ENCODE results near the gene ADARB1. TPM values are rescaled to one million over a fixed set of nuclear protein-coding genes. Genes with fewer than 3 reads are reported as not detected.

The ADARB1 gene
- total and polyA plus RNA-seq, 2 experiments from 2014 or later = 4.8 to 14.8 TPM

DNA sequence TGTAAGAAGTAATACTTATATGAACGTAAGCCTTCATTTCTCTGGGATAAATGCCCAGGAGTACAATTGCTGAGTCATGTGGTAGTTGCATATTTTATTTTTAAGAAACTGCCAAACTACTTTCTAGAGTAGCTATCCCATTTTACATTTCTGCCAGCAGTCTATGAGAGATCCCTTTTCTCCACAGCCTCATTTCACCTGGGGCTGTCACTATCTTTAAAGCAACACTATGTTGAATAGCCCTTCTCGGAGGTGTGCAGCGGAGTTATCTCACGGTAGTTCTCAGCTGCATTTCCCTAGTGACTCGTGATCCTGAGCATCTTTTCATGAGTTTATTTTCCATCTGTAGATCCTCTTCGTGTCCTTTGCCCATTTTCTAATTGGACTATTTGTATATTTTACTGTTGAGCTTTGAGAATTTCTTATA is 93.4 kb downstream of the ADARB1 start (continued):
- TF ChIP-seq, protein P1, sequence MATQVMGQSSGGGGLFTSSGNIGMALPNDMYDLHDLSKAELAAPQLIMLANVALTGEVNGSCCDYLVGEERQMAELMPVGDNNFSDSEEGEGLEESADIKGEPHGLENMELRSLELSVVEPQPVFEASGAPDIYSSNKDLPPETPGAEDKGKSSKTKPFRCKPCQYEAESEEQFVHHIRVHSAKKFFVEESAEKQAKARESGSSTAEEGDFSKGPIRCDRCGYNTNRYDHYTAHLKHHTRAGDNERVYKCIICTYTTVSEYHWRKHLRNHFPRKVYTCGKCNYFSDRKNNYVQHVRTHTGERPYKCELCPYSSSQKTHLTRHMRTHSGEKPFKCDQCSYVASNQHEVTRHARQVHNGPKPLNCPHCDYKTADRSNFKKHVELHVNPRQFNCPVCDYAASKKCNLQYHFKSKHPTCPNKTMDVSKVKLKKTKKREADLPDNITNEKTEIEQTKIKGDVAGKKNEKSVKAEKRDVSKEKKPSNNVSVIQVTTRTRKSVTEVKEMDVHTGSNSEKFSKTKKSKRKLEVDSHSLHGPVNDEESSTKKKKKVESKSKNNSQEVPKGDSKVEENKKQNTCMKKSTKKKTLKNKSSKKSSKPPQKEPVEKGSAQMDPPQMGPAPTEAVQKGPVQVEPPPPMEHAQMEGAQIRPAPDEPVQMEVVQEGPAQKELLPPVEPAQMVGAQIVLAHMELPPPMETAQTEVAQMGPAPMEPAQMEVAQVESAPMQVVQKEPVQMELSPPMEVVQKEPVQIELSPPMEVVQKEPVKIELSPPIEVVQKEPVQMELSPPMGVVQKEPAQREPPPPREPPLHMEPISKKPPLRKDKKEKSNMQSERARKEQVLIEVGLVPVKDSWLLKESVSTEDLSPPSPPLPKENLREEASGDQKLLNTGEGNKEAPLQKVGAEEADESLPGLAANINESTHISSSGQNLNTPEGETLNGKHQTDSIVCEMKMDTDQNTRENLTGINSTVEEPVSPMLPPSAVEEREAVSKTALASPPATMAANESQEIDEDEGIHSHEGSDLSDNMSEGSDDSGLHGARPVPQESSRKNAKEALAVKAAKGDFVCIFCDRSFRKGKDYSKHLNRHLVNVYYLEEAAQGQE (IDR thresholded peaks at IDR 0.05; ENCODE audit: unreplicated experiment) = no peak
- TF ChIP-seq ZNF331 (CRISPR knock-in tag; IDR thresholded peaks at IDR 0.05; ENCODE audit: low read depth) (no peak), STAT1 (IDR thresholded peaks at IDR 0.05; ENCODE audit: unreplicated experiment) (no peak), ZNF114 (CRISPR knock-in tag; IDR thresholded peaks at IDR 0.05) (no peak), NANOG (IDR thresholded peaks at IDR 0.05; ENCODE audit: borderline replicate concordance) (no peak), EZH2phosphoT487 (IDR thresholded peaks at IDR 0.05; ENCODE audit: unreplicated experiment) (no peak), ZNF462 (CRISPR knock-in tag; IDR thresholded peaks at IDR 0.05) (no peak), EZH2 (IDR thresholded peaks at IDR 0.05; ENCODE audit: low read depth, unreplicated experiment) (no peak)
